Measurements from ENCODE around the gene NISCH. TPM values are rescaled to one million over a fixed set of nuclear protein-coding genes. Genes with fewer than 3 reads are reported as not detected.

NISCH gene
- total and polyA plus RNA-seq, 2 experiments from 2014 or later, result 18.4 to 76.4 TPM

- no peak for TF ChIP-seq CTCF (conservative IDR thresholded peaks at IDR 0.05; ENCODE audit: low read depth in 2 of 2)
- no peak for TF ChIP-seq ZNF331 (CRISPR knock-in tag; IDR thresholded peaks at IDR 0.05; ENCODE audit: low read depth)
- no peak for TF ChIP-seq ETS1 (IDR thresholded peaks at IDR 0.05)
- TF ChIP-seq ZNF462 (CRISPR knock-in tag; IDR thresholded peaks at IDR 0.05), result no peak
These were observed 32.7 kb upstream of the NISCH start (continued) for GRCh38 chr3:52422669-52423068.

- no peak overlapping the region for H3K27ac ChIP-seq (ENCODE audit: low read depth)
- H3F3A ChIP-seq (replicated peaks; ENCODE audit: low read depth), result no peaks in the 10 kb centered on the region
- H2AFZ ChIP-seq, result no peak overlapping the region
- Mint-ChIP-seq H3K27ac (no peak overlapping the region), H3K9me3 (no peaks in the 10 kb centered on the region), H3K4me3 (no peak overlapping the region), H3K36me3 (ENCODE audit: low read depth) (no peaks in the 10 kb centered on the region), H3K4me1 (peaks cover 13% of the 10 kb centered on the region), H3K27me3 (ENCODE audit: insufficient read depth, low read depth, poor library complexity) (peaks cover 5% of the 10 kb centered on the region)
- H3K27me3 ChIP-seq (ENCODE audit: insufficient read depth), result no peaks in the 10 kb centered on the region
- DNase-seq (ENCODE audit: low spot score), result no peak
- peak; percentile 47; the same call in 2 of the 3 replicates for ATAC-seq
- H4K20me1 ChIP-seq (replicated peaks; ENCODE audit: insufficient read depth), result no peaks in the 10 kb centered on the region
- peak overlapping the region; percentile 9; the same call in 1 of the 2 replicates for H3K4me2 ChIP-seq
- H3K4me3 ChIP-seq, result no peak overlapping the region
- no peaks in the 10 kb centered on the region for H3K79me2 ChIP-seq (replicated peaks; ENCODE audit: insufficient read depth)
- no peaks in the 10 kb centered on the region for H3K9me2 ChIP-seq (ENCODE audit: insufficient read depth)
- peaks cover 6% of the 10 kb centered on the region; the same call in 1 of the 2 replicates for H3K4me1 ChIP-seq (ENCODE audit: insufficient read depth)
- no peaks in the 10 kb centered on the region for H3K36me3 ChIP-seq (ENCODE audit: insufficient read depth)
- no peak for TF ChIP-seq ZNF462 (CRISPR knock-in tag; IDR thresholded peaks at IDR 0.05)
- TF ChIP-seq ZNF114 (CRISPR knock-in tag; IDR thresholded peaks at IDR 0.05), result no peak
- no peak for TF ChIP-seq STAT1 (IDR thresholded peaks at IDR 0.05; ENCODE audit: unreplicated experiment)
- TF ChIP-seq EZH2 (IDR thresholded peaks at IDR 0.05; ENCODE audit: low read depth, unreplicated experiment), result no peak
These were observed 32.2 kb upstream of the NISCH start for GRCh38 chr3:52423173-52423572.

Data from GM23338 (cell line).